ENCODE results near the gene LYRM4. TPM values are rescaled to one million over a fixed set of nuclear protein-coding genes. Genes with fewer than 3 reads are reported as not detected.

Gene LYRM4
- total RNA-seq, 1 experiment from 2014 or later, result 44.3 TPM

DNA sequence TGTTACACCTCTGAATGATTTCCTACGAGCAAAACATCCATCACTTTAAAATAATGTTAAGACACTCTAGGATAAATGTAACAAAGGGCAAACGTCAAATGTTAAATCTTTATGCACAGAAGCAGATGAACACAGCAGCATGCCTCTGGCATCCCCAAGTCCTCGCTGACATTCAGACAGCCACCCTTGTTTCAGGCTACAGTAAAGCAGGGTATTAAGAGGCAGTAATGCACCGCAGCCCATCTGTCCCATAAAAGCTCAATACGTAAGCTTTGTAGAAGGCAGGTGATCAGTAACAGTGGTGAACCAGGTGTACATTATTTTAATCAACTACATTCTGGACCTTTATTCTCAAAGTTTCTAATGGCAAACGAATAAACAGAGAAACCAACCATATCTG, 110.9 kb downstream of the LYRM4 start:
- Histone ChIP-seq H3K27ac (ENCODE audit: insufficient read length, low read depth, low read length) (no peak overlapping the region), H3K9ac (ENCODE audit: extremely low read depth, insufficient read length, low read length) (no peak overlapping the region), H2AK5ac (ENCODE audit: insufficient read length, low read length) (no peak overlapping the region), H2BK12ac (ENCODE audit: insufficient read length, low read depth, low read length) (no peak overlapping the region), H3K4ac (ENCODE audit: low read depth, low read length) (no peak overlapping the region), H2BK5ac (ENCODE audit: insufficient read length, low read length) (no peak overlapping the region), H3K4me2 (ENCODE audit: insufficient read depth, insufficient read length, low read length) (no peak overlapping the region), H3K23me2 (ENCODE audit: insufficient read length, low read depth, low read length, poor library complexity, severe bottlenecking) (no peaks in the 10 kb centered on the region), H3K9me3 (ENCODE audit: control insufficient read depth, low read depth, low read length) (no peaks in the 10 kb centered on the region), H3K4me1 (ENCODE audit: insufficient read depth, low read length) (no peaks in the 10 kb centered on the region), H2BK120ac (ENCODE audit: low read depth, low read length, poor library complexity, severe bottlenecking) (no peak overlapping the region), H3K14ac (ENCODE audit: insufficient read depth, low read length) (no peak overlapping the region), H3K56ac (ENCODE audit: insufficient read length, low read depth, low read length) (no peak overlapping the region), H3K18ac (ENCODE audit: insufficient read length, low read depth, low read length) (no peak overlapping the region), H2BK20ac (ENCODE audit: low read depth, low read length, poor library complexity, severe bottlenecking) (no peak overlapping the region), H2BK15ac (ENCODE audit: low read depth, low read length) (no peak overlapping the region), H3K27me3 (ENCODE audit: insufficient read depth, low read length) (no peaks in the 10 kb centered on the region), H4K5ac (ENCODE audit: insufficient read length, low read depth, low read length) (no peak overlapping the region), H4K8ac (replicated peaks; ENCODE audit: insufficient read length, low read depth, low read length) (no peak overlapping the region), H3K23ac (ENCODE audit: insufficient read length, low read depth, low read length) (no peak overlapping the region), H3K79me2 (ENCODE audit: insufficient read depth, low read length) (no peaks in the 10 kb centered on the region), H3T11ph (ENCODE audit: low read length) (no peak overlapping the region), H4K91ac (ENCODE audit: insufficient read length, low read depth, low read length) (no peak overlapping the region), H3K79me1 (ENCODE audit: insufficient read depth, low read depth, low read length, poor library complexity, severe bottlenecking) (no peaks in the 10 kb centered on the region), H4K20me1 (ENCODE audit: control insufficient read depth, insufficient read depth, insufficient read length) (no peaks in the 10 kb centered on the region), H2AFZ (ENCODE audit: low read length) (no peak overlapping the region)
- H3K36me3 Mint-ChIP-seq (ENCODE audit: insufficient read depth in 1 of 3, low read depth in 3 of 3), result no peaks in the 10 kb centered on the region; a peak in 1 of 7 replicates
- no peak for DNase-seq
- no peak overlapping the region; a peak in 1 of 7 replicates for H3K27ac Mint-ChIP-seq
- no peaks in the 10 kb centered on the region for H3K9me3 Mint-ChIP-seq
- H3K4me1 Mint-ChIP-seq, result peaks cover 0 to under 1% of the 10 kb centered on the region in 2 experiments; a peak in 1 of 4 replicates
- no peak overlapping the region for H3K4me3 Mint-ChIP-seq
- TF ChIP-seq, protein P1, sequence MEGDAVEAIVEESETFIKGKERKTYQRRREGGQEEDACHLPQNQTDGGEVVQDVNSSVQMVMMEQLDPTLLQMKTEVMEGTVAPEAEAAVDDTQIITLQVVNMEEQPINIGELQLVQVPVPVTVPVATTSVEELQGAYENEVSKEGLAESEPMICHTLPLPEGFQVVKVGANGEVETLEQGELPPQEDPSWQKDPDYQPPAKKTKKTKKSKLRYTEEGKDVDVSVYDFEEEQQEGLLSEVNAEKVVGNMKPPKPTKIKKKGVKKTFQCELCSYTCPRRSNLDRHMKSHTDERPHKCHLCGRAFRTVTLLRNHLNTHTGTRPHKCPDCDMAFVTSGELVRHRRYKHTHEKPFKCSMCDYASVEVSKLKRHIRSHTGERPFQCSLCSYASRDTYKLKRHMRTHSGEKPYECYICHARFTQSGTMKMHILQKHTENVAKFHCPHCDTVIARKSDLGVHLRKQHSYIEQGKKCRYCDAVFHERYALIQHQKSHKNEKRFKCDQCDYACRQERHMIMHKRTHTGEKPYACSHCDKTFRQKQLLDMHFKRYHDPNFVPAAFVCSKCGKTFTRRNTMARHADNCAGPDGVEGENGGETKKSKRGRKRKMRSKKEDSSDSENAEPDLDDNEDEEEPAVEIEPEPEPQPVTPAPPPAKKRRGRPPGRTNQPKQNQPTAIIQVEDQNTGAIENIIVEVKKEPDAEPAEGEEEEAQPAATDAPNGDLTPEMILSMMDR (conservative IDR thresholded peaks at IDR 0.05), result no peak
- no CpG with 5 or more reads among the region's 6 CpGs for WGBS (ENCODE audit: extremely low coverage, insufficient read length, low lambda C conversion rate)
- no peaks in the 10 kb centered on the region for H3K27me3 Mint-ChIP-seq (ENCODE audit: low read depth)

All from H9 (cell line).